GM21528 (cell line): ENCODE measurements around the gene ACO1.
A peak's percentile ranks its signal among the peaks of the same experiment; 100 is the strongest.
"Not testable (repeated sequence)": the region's sequence is repeated elsewhere in the genome, so short reads cannot be mapped to it uniquely, and the experiment has no call there.

Source experiments
- ATAC-seq: cut with Tn5 transposase; IDR thresholded peaks from one replicate; pipeline ENCODE4 v1.9.1; 2021; ENCODE audit warnings: mild to moderate bottlenecking, moderate library complexity; ENCODE audit not compliant: unreplicated experiment, low FRiP score

The ACO1 gene

GRCh38 chr9:32384364-32385151 lies at the start of gene ACO1:
Gene ACO1, plus strand, starts transcription at chr9:32384643. Its CDS starts 20,864 bp downstream, at chr9:32405507.
- peak; percentile 98 for ATAC-seq

DNA sequence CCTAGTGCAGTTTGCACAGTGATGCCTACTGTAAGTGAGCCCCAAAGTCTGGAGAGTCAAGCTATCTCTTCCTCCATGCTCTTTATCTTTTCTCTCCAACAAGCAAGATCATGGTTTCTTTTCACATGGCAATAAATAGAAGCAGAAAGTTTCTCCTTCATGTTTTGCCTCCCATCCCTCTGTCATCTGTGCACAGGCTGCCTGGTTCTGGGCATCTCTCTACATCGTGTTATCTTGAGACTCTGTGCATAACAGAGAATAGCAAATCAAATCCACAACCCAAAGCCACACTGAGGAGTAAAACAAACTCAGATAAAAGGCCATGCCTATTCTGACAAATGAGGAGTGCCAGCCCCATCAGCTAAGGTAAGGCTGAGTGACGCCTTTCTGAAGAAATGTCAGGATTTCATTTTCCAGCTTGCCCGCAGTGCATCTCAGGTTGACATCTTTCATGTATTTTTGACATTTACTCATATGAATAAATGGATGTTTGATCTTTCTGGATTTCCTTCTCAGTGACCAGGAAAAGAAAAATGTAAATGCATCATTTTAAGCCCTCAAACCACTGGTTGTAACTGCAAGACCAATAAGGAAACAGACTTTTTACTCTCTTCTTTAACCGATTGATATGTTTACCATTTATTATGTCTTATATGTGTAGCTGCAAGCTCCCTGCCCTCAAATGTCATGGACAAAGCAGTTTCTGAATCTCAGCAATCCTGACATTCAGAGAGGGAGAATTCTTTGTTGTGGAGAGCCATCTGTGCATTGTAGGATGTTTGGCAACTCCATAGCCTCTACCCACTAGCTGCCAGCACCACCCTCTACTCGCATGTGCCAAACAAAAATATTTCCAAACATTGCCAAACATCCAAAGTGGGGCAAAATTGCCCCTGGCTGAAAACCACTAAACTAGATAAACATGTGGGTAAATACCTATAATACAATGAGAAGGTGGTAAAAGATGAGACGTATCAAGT lies 49.2 kb upstream of the ACO1 start:
- no peak for ATAC-seq

DNA sequence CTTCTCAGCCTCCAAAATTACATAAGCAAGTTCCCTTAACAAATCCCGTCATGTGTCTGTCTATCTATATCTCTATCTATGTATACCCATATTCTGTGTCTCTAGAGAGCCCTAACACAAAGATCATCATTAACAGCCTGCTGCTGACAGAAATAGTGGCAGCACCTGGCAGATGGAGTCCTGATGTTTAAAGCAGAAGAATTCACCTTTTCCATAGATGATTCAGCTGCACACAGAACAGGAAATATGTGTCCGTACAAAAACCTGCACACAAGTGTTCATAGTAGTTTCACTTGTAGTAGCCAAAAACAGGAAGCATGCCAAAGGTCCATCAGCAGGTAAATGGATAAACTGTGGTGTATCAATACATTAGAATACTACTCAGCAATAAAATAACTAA lies 45.0 kb upstream of the ACO1 start:
- ATAC-seq: no peak

DNA sequence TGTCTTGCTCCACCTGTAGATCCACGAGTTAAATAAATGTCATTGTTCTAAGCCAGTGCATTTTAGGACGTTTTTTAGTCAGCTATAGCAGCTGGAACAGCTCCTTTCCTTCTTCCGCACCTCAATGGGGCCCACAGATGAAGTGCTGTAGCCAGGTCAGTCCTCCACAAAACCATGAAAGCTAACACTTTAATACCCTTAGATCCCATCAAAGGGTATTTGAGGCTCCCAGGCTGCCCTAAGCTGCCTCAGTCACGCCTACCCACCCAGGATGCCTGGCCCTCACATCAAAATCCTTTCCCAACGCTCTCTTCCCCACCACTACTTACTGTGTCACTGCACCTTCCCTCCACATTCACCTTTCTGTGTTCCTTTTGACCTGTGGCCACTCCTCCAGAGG lies 44.1 kb upstream of the ACO1 start:
- no peak for ATAC-seq

GRCh38 chr9:32344551-32345182 lies 39.8 kb upstream of the ACO1 start:
- peak; percentile 57 for ATAC-seq

DNA sequence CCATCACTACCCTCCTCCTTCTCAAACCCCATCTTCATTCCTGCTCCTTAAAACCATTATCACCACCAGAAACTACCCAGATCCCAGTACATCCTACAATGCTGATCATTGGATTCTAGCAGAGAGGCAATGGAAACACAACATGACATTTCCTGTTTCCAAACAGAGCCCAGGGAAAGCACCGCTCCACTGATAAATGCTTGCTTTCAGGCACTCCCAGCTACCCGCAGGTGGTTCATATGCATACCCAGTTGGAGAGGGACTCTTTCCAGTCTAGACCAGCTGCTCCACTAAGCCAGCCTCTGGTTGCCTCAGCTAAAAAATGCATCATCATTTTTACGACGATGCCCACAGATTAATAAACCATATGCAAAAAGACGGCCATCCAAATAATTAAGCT lies 39.2 kb upstream of the ACO1 start:
- ATAC-seq: no peak

DNA sequence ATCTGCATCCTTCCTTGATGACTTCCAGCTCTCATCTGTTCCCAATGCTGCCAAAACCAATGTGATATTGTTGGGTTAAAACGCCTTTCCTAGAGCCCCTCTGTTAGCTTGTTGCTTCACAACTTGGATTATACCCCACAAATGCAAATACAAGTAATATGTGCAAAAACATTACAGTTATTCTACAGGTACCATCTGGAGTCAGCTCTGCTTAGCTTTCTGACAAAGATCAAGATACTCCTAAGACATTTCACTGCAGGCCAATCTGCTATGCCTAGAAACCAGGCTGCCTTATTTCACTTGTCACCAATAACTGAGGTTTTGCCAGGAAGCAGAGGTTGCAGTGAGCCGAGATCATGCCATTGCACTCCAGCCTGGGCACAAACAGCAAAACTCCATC lies 36.9 kb upstream of the ACO1 start:
- no peak for ATAC-seq

DNA sequence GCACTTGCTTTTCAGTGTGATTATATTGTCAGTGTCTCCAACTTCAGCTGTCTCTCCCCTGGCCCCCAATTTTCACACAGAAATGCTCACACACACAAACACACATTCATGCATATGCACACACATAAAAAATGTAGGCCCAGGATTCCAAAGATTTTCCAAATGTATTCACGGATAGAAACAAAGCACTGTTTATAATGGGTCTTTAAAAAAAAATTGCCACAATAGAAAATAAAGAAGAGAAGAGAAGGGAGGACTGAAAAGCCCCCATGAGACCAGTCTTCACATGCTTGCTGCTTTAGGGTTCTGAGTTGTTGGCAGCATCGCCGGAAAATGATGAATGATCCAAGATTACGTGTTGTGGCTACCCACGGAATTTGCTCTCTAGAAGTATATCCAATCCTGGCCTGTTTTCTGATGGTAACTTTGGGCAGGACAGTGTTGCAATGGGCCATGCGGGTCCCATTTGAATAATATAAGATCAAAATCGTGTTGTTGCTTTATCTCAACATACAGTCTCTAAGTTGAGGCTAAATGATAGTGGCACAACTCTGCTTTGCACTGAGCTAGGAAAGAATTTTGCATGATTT lies 36.2 kb upstream of the ACO1 start:
- no peak for ATAC-seq

- no peak for ATAC-seq
These were observed 35.4 kb upstream of the ACO1 start for GRCh38 chr9:32349013-32349412.

GRCh38 chr9:32350682-32351081 lies 33.8 kb upstream of the ACO1 start:
- no peak for ATAC-seq

- ATAC-seq: no peak
These were observed 32.6 kb upstream of the ACO1 start for GRCh38 chr9:32351845-32352244.

GRCh38 chr9:32353476-32353875 lies 31.0 kb upstream of the ACO1 start:
- ATAC-seq: not testable (repeated sequence)

GRCh38 chr9:32359452-32359851 lies 25.0 kb upstream of the ACO1 start:
- ATAC-seq: no peak

DNA sequence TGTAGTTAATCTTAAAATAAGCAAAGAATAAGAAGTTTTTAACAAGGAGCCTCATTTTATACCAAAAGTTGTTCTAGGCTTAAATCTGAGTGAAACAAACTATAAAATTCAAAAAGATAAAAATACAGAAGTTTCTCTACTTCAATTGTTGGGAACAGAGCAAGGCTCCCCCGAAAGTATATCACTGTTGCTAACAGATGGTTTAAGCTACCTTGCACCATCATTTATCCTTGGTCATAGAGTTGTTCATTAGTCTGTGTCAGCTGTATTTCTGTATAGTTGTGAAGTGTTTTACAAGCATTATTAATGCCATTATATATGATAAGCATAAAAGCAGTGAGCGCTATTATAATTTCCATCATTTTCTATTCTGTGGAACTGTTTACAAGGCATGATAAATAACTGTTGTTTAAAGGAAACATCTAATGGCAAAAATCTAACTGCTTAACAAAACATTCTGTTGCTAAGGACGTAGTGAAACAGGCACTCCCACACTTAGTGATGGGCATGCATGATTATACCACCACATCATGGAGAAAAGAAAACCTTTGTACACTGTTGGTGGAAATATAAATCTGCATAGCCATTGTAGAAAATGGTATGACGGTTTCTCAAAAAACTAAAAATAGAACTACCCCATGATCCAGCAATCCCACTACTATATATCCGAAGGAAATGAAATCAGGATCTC lies 23.3 kb upstream of the ACO1 start:
- ATAC-seq: no peak

- ATAC-seq: no peak
These were observed 13.2 kb upstream of the ACO1 start for GRCh38 chr9:32371279-32371678.

DNA sequence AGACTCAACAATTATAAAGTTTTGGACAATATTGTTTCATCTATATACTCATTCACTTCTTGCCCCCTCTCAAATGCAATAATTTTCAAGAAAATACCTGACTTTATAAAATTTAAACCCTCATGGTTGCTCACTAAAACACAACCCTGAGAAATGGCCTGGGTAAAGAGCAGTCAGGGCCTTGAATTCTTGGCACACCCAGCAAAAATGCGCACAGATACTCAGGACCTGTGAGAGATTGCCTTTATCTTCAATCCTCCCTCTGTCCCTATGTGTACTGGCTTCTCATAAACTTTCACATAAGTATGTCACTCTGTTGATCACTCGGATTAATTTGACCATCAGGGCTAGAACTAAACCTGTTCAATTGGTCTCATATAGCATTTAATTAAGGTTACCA lies 12.8 kb upstream of the ACO1 start:
- no peak for ATAC-seq

- no peak for ATAC-seq
These were observed 8.2 kb upstream of the ACO1 start for GRCh38 chr9:32376285-32376684.

DNA sequence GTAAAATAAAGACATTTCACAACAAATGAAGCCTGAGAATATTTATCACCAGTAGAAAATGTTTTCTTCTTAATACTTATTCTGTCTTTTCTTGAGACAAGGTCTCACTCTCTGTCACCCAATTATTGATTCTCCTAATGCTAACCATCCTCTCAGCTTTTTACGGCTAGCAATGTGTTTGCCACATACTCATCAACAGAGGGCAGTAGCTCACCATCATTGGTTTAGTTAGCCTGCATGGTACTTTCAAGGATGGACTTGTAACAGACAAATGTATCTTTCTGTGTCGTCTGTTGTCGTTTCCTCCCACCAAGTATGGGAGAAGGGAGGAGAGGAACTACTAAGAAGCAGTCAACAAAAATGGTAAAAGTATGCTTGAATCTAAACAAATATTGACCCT lies 5.9 kb upstream of the ACO1 start:
- peak; percentile 77 for ATAC-seq

GRCh38 chr9:32378993-32379729 lies 5.3 kb upstream of the ACO1 start:
- ATAC-seq: peak; percentile 79
